Effector memory CD4-positive, alpha-beta T cell (primary cell): ENCODE results near the gene SELENOM.
"Not testable (repeated sequence)": the region's sequence is repeated elsewhere in the genome, so short reads cannot be mapped to it uniquely, and the experiment has no call there.

ENCODE experiments used
- DNase-seq, 3 donors: peaks; one replicate each; pipeline ENCODE4 v3.0.0-alpha.2; 2020
- H3K27ac ChIP-seq: 2 replicates; pipeline ENCODE4 v1.7.0; 2013; ENCODE audit warnings: mild to moderate bottlenecking, low read length, moderate library complexity; ENCODE audit not compliant: insufficient read depth, poor library complexity, severe bottlenecking
- H3K27me3 ChIP-seq: replicated peaks from 2 replicates; pipeline ENCODE4 v1.7.0; 2013; ENCODE audit warnings: mild to moderate bottlenecking, low read length; ENCODE audit not compliant: insufficient read depth, control insufficient read depth, poor library complexity, severe bottlenecking
- H3K36me3 ChIP-seq: 2 replicates; pipeline ENCODE4 v1.7.0; 2013; ENCODE audit warnings: mild to moderate bottlenecking, low read length, moderate library complexity; ENCODE audit not compliant: control insufficient read depth, insufficient read depth
- H3K4me1 ChIP-seq: 2 replicates; pipeline ENCODE4 v1.7.0; 2013; ENCODE audit warnings: low read length, mild to moderate bottlenecking; ENCODE audit not compliant: control insufficient read depth, insufficient read depth, poor library complexity, severe bottlenecking
- H3K4me3 ChIP-seq: 2 replicates; pipeline ENCODE4 v1.7.0; 2013; ENCODE audit warnings: low read length, low read depth, mild to moderate bottlenecking; ENCODE audit not compliant: insufficient read depth, poor library complexity, severe bottlenecking
- H3K9me3 ChIP-seq: 2 replicates; pipeline ENCODE4 v1.7.0; 2013; ENCODE audit warnings: mild to moderate bottlenecking, low read length, moderate library complexity; ENCODE audit not compliant: control insufficient read depth

SELENOM gene

DNA sequence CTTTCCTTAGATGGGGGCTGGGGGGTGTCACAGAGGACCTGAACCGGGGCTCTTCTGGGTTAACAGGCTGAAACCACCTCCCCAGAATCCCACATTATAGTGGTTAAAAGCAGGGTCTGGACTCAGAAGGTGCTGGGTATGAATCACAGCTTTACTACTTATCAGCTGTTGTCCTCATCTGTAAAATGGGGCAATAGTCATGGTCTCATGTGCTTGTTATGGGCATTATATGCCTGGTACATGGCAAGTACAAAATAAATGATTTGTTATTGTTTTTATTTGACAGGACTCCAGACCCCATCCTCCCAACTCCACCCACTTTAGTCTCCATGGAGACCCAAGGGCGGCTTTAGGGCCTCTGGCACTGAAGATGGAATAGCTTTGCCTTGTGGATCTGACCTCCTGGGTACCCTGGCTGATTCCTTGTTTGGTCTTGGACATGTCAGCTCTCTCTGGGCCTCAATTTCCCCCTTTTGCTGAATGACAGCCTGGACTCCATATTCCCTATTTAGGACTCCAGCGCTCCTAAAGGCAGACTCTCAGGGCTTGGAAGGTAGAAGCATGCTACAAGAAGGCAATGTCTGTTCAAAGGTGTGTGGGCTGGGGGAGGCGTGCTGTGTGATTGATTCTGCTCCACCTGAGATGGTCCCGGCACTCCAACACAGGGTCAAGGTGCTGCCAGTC lies 27.1 kb downstream of the SELENOM start:
- peak overlapping the region; percentile 67 for H3K4me3 ChIP-seq
- no peaks in the 10 kb centered on the region for H3K9me3 ChIP-seq
- H3K4me1 ChIP-seq: peaks cover 25% of the 10 kb centered on the region
- H3K27me3 ChIP-seq: no peaks in the 10 kb centered on the region
- no peaks in the 10 kb centered on the region for H3K36me3 ChIP-seq
- H3K27ac ChIP-seq: no peak overlapping the region
- no peak for DNase-seq

DNA sequence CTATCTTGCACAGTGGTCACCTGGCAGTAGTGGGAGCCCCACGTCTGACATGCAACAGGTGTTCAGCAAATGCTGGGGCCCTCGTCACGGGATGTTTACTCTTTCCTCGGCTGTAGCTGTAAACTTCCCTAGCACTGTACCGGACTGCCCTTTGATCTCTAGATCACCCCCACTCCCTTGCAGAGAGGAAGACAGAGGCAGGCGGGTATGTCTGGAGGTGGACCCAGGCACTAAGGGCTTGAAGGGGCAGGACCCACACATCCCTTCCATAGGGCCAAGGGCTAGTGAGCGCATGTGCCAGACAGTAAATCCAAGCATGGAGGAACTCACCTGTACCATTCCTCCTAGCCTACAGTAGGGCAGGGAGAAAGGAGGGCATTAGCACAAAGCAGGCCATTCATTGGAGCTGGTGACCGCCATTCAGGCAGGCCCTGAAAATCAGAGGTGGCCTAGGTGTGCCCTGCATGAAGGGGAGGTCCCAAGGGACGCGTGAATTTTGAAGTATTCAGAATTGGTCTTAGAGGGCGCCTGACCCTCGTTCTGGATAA lies 28.2 kb downstream of the SELENOM start:
- H3K9me3 ChIP-seq: no peaks in the 10 kb centered on the region
- H3K27ac ChIP-seq: no peak overlapping the region
- DNase-seq: no peak
- H3K4me3 ChIP-seq: no peak overlapping the region
- no peaks in the 10 kb centered on the region for H3K36me3 ChIP-seq
- H3K27me3 ChIP-seq: no peaks in the 10 kb centered on the region
- H3K4me1 ChIP-seq: peaks cover 22% of the 10 kb centered on the region

DNA sequence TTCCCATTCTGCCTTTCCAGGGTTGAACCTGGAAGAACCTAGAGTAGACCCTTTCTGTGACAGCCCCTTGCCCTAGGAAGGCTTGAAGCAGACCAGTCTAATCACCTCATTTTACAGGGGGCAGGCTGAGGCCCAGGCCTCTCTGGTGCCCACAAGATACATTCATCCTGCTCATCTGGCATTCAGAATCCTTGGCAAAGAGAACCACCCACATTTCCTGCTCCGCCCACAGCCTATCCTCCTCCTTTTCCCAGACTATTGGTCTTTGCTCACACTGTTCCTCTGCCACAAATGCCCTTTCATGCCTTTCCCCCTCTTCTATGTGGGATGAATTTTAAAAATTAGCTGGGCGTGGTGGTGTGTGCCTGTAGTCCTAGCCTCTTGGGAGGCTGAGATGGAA lies 29.0 kb downstream of the SELENOM start:
- H3K27ac ChIP-seq, H3K4me3 ChIP-seq, H3K36me3 ChIP-seq, H3K9me3 ChIP-seq, H3K27me3 ChIP-seq, DNase-seq: not testable (repeated sequence)
- peaks cover 16% of the 10 kb centered on the region for H3K4me1 ChIP-seq

DNA sequence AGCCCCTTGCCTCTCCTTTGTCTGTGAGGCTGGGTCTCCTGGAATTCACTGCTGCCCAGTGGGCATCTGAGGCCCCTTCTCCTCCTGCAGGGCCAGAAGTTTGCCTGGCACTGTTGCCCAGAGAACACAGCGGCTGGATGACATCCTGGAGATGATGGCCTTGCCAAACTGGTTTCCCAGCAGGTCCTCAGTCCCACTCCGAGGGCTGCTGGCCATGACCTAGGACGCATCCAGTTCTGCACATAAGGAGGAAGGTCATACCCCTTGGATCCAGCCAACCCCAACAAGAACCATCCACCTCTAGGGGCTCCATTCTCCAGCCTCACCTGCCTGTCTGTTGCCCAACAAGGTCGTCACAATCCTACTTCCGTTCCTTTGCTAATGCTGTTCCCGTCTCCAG lies 29.7 kb downstream of the SELENOM start:
- no peak overlapping the region for H3K4me3 ChIP-seq
- no peaks in the 10 kb centered on the region for H3K36me3 ChIP-seq
- peaks cover 16% of the 10 kb centered on the region for H3K4me1 ChIP-seq
- H3K27ac ChIP-seq: no peak overlapping the region
- no peaks in the 10 kb centered on the region for H3K9me3 ChIP-seq
- no peaks in the 10 kb centered on the region for H3K27me3 ChIP-seq
- DNase-seq: no peak

DNA sequence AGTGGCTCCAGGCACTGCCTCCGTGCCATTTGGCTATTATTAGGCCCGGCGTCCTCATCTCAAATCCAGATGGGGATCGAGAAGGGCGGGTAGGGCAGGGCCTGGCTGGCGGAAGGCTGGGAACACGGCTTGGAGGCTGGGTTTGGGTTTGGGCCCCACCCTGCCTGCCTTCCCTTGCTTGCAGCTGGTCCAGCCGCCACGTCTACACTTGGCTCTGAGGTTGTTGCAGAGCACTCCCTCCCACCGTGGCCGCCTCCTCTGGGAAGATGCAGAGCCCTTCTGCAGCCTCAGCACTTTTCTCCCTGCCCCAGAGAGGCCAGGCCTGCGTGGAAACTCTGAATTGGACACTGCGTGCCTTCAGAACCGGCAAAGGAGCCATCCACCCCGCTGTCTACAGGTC lies 31.4 kb downstream of the SELENOM start:
- no peak for DNase-seq
- Histone ChIP-seq H3K9me3 (no peaks in the 10 kb centered on the region), H3K4me1 (peaks cover 3% of the 10 kb centered on the region), H3K36me3 (no peaks in the 10 kb centered on the region), H3K27me3 (no peaks in the 10 kb centered on the region), H3K27ac (no peak overlapping the region), H3K4me3 (no peak overlapping the region)

DNA sequence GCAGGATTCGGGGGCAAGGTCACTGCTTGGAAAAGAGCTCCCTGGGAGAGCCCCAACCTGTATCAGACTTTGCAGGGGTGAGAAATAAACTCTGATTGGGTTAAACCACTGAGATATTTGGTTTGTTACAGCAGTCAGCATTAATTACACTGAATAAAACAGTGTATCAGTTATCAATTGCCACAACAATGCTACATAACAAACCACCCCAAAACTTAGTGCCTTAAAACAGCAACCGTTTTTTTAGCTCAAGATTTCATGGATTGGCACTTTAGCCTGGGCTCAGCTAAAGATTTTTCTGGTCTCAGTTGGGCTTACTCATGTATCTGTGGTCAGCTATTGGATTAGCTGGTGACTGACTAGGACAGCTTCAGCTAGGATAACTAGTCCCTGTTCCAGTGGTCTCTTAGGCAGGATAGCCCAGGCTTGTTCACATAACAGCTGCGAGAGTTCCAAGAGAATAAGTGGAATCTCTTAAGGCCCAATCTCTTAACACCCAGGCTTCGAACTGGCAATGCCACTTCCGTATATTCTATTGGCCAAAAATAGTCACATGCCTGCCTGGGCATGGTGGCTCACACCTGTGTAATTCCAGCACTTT lies 33.7 kb downstream of the SELENOM start:
- H3K4me1 ChIP-seq, H3K4me3 ChIP-seq, DNase-seq, H3K36me3 ChIP-seq, H3K27ac ChIP-seq, H3K9me3 ChIP-seq, H3K27me3 ChIP-seq: not testable (repeated sequence)

DNA sequence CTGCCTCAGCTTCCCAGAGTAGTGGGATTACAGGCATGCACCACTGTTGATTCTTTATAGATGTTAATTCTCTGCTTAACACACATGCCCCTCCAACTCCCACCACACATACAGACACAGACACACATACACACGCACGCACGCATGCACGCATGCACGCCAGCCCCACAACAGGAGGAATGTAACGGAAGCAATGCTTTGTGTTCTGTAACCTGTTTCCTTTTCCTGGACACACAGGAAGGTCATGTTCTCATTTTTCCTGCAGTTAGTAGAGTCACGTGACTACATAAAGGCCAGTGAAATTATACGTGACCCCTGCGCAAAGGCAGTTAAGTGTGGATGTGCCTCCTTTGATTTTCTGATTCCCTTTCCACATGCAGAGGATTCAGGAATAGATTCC lies 34.2 kb downstream of the SELENOM start:
- H3K27me3 ChIP-seq, H3K27ac ChIP-seq, H3K4me1 ChIP-seq, H3K36me3 ChIP-seq, H3K9me3 ChIP-seq, DNase-seq, H3K4me3 ChIP-seq: not testable (repeated sequence)

DNA sequence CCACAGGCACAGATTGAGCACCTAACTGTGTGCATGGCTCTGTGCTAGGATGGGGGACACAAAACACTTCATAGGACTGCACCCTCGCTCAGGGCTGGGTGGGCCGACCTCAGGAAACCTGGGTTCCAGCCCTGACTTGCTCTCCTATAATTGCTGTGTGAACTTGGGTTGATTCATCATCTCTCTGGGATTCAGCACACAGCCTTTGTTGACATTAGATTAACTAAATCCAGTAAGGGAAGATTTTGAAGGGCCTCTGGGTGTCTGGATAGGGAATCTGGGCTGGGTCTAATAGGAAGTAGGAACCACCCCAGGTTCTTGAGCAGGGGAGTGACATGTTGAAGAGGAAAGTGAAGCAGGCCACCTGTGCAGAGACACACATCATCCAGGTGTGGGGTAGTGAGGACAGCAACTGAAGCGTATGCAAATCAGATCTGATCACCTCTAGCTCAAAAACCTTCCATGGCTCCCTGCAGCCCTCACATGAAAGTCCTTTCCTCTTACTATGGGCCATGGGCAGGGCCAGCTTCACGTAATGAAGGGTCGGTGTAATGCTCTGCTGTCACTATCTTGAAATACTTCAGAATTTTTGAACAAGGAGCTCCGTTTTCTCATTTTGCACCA lies 37.6 kb downstream of the SELENOM start:
- H3K9me3 ChIP-seq, H3K4me3 ChIP-seq, H3K4me1 ChIP-seq, H3K27me3 ChIP-seq, H3K36me3 ChIP-seq, DNase-seq, H3K27ac ChIP-seq: not testable (repeated sequence)

DNA sequence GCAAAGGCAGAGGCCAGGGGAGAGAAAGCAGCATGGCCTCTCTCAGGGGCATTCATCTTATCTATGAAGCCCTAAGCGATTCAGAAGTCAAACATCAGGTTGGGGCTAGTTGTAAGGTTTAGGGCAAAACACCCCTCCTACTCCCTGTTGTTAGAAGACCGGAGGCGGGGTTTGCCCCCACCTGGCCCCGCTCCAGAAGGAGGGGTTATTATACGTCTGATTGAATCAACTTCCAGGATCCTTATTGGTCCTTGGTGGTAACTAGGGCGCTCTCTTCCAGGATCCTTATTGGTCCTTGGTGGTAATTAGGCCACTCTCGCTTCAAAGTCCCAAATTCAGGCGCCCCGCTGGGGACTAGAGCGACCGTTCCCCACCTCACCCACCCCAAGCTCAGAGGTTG lies 38.4 kb downstream of the SELENOM start:
- no peaks in the 10 kb centered on the region for H3K36me3 ChIP-seq
- H3K27ac ChIP-seq: no peak overlapping the region
- H3K4me1 ChIP-seq: no peaks in the 10 kb centered on the region
- no peaks in the 10 kb centered on the region for H3K27me3 ChIP-seq
- H3K4me3 ChIP-seq: no peak overlapping the region
- DNase-seq: no peak
- no peaks in the 10 kb centered on the region for H3K9me3 ChIP-seq

DNA sequence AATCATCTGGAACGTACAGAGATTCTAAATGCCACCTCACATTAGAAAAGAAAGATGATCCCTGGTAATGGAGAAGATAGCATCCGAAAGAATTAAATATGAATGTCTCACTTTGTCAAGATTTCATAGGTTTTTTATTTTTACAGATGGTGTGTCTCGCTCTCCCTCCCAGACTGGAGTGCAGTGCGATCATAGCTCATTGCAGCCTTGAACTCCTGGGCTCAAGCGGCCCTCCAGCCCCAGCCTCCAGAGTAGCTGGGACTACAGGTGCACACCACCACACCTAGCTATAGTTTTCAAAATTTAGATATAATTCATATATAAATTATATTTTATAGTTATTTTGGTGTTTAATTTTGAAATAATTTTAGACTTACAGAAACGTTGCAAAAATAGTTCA lies 43.0 kb downstream of the SELENOM start:
- no peak overlapping the region for H3K4me3 ChIP-seq
- H3K27me3 ChIP-seq: no peaks in the 10 kb centered on the region
- no peak overlapping the region for H3K27ac ChIP-seq
- H3K36me3 ChIP-seq: no peaks in the 10 kb centered on the region
- no peaks in the 10 kb centered on the region for H3K9me3 ChIP-seq
- DNase-seq: no peak
- H3K4me1 ChIP-seq: no peaks in the 10 kb centered on the region
